GM12874 (cell line): ENCODE measurements around the gene XYLB.

Experiments used
- TF ChIP-seq, protein P1 (sequence below): IDR thresholded peaks from 2 replicates; pipeline ENCODE4 v1.5.1; 2011; ENCODE audit warnings: low read depth, mild to moderate bottlenecking, control low read depth, low read length, moderate library complexity; ENCODE audit not compliant: insufficient read depth

Gene XYLB

DNA sequence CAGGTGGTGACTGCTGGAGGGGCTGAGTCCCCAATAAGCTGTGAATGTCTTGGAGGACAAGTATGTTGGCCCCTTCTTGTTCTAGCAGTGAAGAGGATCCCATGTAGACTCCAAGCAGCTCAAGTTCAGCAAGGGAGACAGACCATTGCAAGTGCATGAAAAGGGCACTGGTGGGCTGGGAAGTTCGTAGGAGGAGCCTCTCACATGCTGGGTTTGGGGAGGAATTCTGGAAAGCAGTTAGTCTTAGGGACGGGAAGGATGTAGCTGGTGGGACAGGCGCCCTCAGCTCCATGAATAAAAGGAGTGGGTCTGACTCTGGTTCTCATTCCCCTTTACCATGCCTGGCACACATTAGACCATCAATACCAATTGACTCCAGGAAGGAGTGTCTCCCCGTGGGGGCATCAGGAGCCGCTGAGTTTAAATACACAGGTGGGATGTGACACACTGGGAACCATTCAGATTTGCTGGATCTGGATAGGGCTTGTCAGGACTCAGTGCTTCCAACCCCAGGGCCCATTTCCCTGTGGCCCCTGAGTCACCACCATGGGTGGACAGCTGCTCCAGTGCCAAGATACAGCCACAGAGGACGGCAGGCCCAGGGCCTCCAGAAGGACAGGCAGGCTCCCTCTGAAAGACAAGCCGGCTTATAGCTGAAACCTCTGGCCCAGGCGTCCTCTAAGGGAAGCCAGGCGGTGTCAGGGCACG lies 552 bp upstream of the XYLB start:
- TF ChIP-seq, protein P1, sequence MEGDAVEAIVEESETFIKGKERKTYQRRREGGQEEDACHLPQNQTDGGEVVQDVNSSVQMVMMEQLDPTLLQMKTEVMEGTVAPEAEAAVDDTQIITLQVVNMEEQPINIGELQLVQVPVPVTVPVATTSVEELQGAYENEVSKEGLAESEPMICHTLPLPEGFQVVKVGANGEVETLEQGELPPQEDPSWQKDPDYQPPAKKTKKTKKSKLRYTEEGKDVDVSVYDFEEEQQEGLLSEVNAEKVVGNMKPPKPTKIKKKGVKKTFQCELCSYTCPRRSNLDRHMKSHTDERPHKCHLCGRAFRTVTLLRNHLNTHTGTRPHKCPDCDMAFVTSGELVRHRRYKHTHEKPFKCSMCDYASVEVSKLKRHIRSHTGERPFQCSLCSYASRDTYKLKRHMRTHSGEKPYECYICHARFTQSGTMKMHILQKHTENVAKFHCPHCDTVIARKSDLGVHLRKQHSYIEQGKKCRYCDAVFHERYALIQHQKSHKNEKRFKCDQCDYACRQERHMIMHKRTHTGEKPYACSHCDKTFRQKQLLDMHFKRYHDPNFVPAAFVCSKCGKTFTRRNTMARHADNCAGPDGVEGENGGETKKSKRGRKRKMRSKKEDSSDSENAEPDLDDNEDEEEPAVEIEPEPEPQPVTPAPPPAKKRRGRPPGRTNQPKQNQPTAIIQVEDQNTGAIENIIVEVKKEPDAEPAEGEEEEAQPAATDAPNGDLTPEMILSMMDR = no peak

DNA sequence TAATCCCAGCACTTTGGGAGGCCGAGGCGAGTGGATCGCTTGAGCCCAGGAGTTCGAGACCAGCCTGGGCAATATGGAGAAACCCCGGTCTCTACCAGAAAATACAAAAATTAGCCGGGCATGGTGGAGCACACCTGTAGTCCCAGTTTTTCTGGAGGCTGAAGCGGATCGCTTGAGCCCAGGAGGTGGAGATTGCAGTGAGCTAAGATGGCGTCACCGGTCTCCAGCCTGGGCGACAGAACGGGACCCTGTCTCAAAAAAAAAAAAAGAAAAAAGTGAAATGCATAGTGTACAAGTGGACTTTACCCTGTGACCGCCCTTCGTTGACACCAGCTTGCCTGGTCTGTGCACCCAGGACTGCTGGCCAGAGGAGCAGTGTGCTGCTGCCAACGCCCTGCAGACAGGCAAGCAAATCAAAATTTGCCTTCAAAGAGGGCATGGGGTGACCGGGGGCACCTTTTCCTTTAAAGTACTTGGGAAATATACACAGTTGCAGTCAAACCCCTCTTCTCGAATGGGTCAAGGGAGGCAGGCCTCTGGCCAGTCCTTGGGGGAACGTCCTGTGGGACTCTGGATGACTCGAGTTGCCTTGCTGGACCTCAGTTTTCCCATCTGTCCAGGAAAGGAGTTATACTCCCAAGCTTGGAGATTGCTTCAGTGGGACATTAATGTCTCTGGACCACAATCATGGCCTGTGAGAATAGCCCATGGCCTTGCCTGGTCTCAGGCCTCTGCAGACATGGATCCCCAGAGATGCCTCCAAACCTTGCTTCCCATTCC lies 1.0 kb downstream of the XYLB start:
- TF ChIP-seq, protein P1 = no peak

DNA sequence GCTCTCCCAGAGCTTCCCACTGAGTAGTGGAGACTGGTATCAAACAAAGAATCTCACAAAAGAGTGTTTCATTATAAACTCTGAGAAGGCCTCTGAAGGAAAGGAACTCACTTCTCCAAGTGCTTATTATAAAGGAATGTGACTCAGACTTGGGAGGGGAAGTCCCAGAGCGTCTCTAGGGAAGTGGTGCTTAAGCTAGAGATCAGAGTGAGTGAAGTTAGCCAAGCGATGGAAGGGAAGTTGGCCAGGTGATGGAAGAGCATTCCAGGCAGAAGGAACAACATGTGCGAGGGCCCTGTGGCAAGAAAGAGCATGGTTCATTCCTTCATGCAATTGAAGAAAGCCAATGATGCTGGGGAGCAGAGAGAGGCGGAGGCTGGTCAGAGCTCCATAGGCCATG lies 2.3 kb downstream of the XYLB start:
- TF ChIP-seq, protein P1 = no peak

- TF ChIP-seq, protein P1 = no peak
These were observed 3.2 kb downstream of the XYLB start for GRCh38 chr3:38349684-38350359.

- TF ChIP-seq, protein P1 = no peak
These were observed 6.6 kb downstream of the XYLB start for GRCh38 chr3:38353151-38353550.

DNA sequence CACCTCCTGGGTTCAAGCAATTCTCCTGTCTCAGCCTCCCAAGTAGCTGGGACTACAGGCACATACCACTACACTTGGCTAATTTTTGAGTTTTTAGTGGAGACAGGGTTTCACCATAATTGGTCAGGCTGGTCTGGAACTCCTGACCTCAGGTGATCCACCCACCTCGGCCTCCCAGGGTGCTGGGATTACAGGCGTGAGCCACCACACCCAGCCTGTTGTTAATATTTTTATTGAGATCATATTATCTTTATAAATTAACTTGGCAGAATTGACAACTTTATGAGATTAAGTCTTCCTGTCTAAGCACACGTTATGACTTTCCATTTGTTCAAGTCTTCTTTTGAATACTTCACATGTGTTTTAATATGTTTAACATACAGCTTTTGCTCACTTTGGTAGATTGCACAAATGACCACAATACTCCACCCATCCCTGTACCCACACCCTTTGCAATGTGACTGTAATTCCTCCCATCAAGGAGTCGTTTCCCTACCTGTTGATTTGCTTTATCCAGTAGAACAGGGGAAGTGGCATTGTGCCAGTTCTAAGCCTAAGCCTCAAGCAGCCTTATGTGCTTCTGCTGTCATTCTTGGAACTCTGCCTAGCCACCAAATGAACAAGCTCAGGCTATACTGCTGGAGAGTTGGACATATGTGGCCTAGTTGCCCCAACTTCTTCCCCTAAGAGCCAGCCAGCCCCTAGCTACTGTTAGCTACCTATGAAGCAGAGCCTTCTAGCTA lies 8.2 kb downstream of the XYLB start:
- TF ChIP-seq, protein P1 = no peak

DNA sequence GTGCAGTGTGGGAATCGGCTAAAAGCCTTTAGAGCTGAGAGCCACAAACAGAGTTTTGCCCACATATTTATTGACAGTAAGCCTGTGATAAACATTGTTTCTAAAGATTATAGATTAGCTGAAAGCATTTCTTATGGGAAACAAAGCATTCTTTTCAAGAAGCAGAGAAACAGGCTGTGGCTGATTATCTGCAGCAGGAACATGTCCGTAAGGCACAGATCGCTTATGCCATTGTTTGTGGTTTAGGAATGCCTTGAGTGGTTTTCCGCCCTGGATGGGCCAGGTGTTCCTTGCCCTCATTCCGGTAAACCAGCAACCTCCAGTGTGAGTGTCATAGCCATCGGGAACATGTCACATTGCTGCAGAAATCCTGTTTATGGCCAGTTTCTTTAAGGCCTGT lies 12.5 kb downstream of the XYLB start:
- TF ChIP-seq, protein P1 = no peak
